Activated CD4-positive, alpha-beta memory T cell treated with anti-CD3 and anti-CD28 coated beads for 36 hours (primary cell): ENCODE measurements around the gene TRIM31. TPM values are rescaled to one million over a fixed set of nuclear protein-coding genes. Genes with fewer than 3 reads are reported as not detected.

Experiments
- CTCF ChIA-PET: fragments of 350-600 bp; sonication (Branson Sonifier 250); formaldehyde crosslinking; loops from one replicate; lab custom pipeline; 2021; ENCODE audit warnings: antibody characterized with exemption, inconsistent platforms; lab: Charles Lee
- POLR2A ChIA-PET: fragments of 350-600 bp; sonication (Branson Sonifier 250); formaldehyde crosslinking; loops from one replicate; lab custom pipeline; 2021; ENCODE audit warnings: antibody characterized with exemption; lab: Charles Lee
- DNase-seq: peaks from one replicate; pipeline ENCODE4 v3.0.0-alpha.2; 2020
- H3K27ac Mint-ChIP-seq: one replicate; pipeline ENCODE4 v1.8.0; 2021; ENCODE audit warnings: mixed read lengths
- H3K27me3 Mint-ChIP-seq: one replicate; pipeline ENCODE4 v1.8.0; 2021; ENCODE audit warnings: mixed read lengths
- H3K36me3 Mint-ChIP-seq: one replicate; pipeline ENCODE4 v1.8.0; 2021; ENCODE audit warnings: mixed read lengths
- H3K4me1 Mint-ChIP-seq: one replicate; pipeline ENCODE4 v1.8.0; 2021; ENCODE audit warnings: low read depth, mixed read lengths
- H3K4me3 Mint-ChIP-seq: one replicate; pipeline ENCODE4 v1.8.0; 2021; ENCODE audit warnings: mild to moderate bottlenecking, mixed read lengths
- H3K9me3 Mint-ChIP-seq: one replicate; pipeline ENCODE4 v1.8.0; 2021; ENCODE audit warnings: mixed read lengths
- intact Hi-C: fragments of 100-400 bp; cut with micrococcal nuclease; formaldehyde crosslinking; loops from one replicate; pipeline ENCODE4 v1.15.1; 2023
- total RNA-seq, 2 experiments: library from RNA; stranded (reverse); gene quantifications; one replicate each; pipeline ENCODE4 v1.2.3, GENCODE V29; 2021

TRIM31 gene
- total RNA-seq, 2 experiments from 2014 or later, result not detected

DNA sequence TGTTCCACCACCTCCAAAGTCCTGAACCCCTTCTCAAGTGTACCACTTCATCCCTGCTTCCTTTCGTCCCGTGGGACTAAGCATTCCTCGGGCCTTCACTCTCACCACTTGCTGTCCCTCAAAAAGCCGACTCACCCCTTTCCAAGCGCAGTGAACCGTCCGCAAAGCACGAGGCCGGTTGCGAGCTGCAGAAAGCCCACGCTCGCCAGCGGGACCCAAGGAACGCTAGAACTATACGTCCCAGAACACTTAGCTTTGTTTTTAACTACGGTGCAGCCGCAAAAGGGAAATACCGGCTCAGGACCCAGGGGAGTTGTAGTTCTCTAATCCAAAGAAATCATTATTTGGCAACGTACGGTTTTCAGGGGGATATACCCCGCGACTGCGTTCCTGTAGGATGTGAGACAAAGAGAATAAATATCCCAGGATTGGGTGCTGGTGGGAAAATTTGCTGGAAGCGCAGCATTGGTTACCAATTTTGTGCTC, 52.2 kb downstream of the TRIM31 start:
- Mint-ChIP-seq H3K9me3 (peaks cover 6% of the 10 kb centered on the region), H3K27me3 (no peaks in the 10 kb centered on the region), H3K27ac (peak overlapping the region; percentile 99), H3K36me3 (peaks cover 27% of the 10 kb centered on the region), H3K4me1 (peaks cover 29% of the 10 kb centered on the region), H3K4me3 (peak overlapping the region; percentile 99)
- ChIA-PET POLR2A (interaction anchor here (0.7 to 2.2 kb wide), 5 partner anchors 9 to 309 kb away, joined by 3 to 9 read pairs (median 3); partner anchors contain the start of gene TRIM26), CTCF (interaction anchor here (1.1 to 5.7 kb wide), 5 partner anchors 42 to 407 kb away, joined by 3 to 28 read pairs (median 11); no protein-coding TSS in a partner anchor)
- peak; percentile 49 for DNase-seq
- intact Hi-C loops, result loop anchor here (2.0 to 5.0 kb wide), 2 partner anchors 118 to 338 kb away; partner anchors contain the start of genes HLA-A and HLA-F

- Mint-ChIP-seq H3K27me3 (no peaks in the 10 kb centered on the region), H3K4me1 (peaks cover 8% of the 10 kb centered on the region), H3K9me3 (no peaks in the 10 kb centered on the region), H3K36me3 (peaks cover 16% of the 10 kb centered on the region), H3K27ac (no peak overlapping the region), H3K4me3 (no peak overlapping the region)
- intact Hi-C loops, result no loop called here
- ChIA-PET POLR2A (no interaction called here), CTCF (interaction anchor here (0.7 kb wide), 1 partner anchor 207 kb away, joined by 3 read pairs; no protein-coding TSS in a partner anchor)
- no peak for DNase-seq
Observed at GRCh38 chr6:30055513-30055912, 57.4 kb downstream of the TRIM31 start.

- Mint-ChIP-seq H3K9me3 (no peaks in the 10 kb centered on the region), H3K4me3 (no peak overlapping the region), H3K36me3 (peaks cover 16% of the 10 kb centered on the region), H3K27me3 (no peaks in the 10 kb centered on the region), H3K27ac (no peak overlapping the region), H3K4me1 (no peaks in the 10 kb centered on the region)
- intact Hi-C loops, result no loop called here
- POLR2A ChIA-PET, result interaction anchor here (0.7 to 1.1 kb wide), 2 partner anchors 12 to 36 kb away, joined by 3 read pairs; no protein-coding TSS in a partner anchor
- CTCF ChIA-PET, result interaction anchor here (1.6 kb wide), 1 partner anchor 77 kb away, joined by 5 read pairs; no protein-coding TSS in a partner anchor
- no peak for DNase-seq
Observed at GRCh38 chr6:30053682-30054081, 59.2 kb downstream of the TRIM31 start.

Other genes starting within 250 kb of the TRIM31 start
- gene HLA-A, start 170.6 kb downstream of the TRIM31 start, total RNA-seq, result 1,000 to 10,000 TPM; 1,413 to 1,470 TPM
- gene POLR1H, start 51.8 kb downstream of the TRIM31 start, total RNA-seq, result 10 to 100 TPM; 69.4 to 73.2 TPM
- gene PPP1R11, start 45.9 kb downstream of the TRIM31 start, total RNA-seq, result 10 to 100 TPM; 51.3 to 55.0 TPM
- gene RNF39, start 37.3 kb downstream of the TRIM31 start, total RNA-seq, result not detected
- gene TRIM40, start 23.1 kb upstream of the TRIM31 start, total RNA-seq, result not detected
- gene TRIM10, start 48.1 kb upstream of the TRIM31 start, total RNA-seq, result under 1 TPM; 0.36 to 0.38 TPM
- 1 to 10 TPM in 1 of 2 experiments, under 1 TPM in 1; 0.63 to 1.6 TPM for gene TRIM15, start 50.5 kb upstream of the TRIM31 start, total RNA-seq
- 10 to 100 TPM; 64.3 to 65.1 TPM for gene TRIM26, start 100.3 kb upstream of the TRIM31 start, total RNA-seq
- 10 to 100 TPM; 13.7 to 15.6 TPM for gene TRIM39, start 213.8 kb upstream of the TRIM31 start, total RNA-seq
- 10 to 100 TPM; 34.6 to 38.3 TPM for gene RPP21, start 232.1 kb upstream of the TRIM31 start, total RNA-seq